Activated naive CD4-positive, alpha-beta T cell treated with anti-CD3 and anti-CD28 coated beads for 36 hours (primary cell): Measurements from ENCODE around the gene TAF5. TPM values are rescaled to one million over a fixed set of nuclear protein-coding genes. Genes with fewer than 3 reads are reported as not detected.
A peak's percentile ranks its signal among the peaks of the same experiment; 100 is the strongest.
"Not testable (repeated sequence)": the region's sequence is repeated elsewhere in the genome, so short reads cannot be mapped to it uniquely, and the experiment has no call there.

Experiments used
- CTCF ChIA-PET: fragments of 350-600 bp; sonication (Branson Sonifier 250); formaldehyde crosslinking; loops from one replicate; lab custom pipeline; 2021; ENCODE audit warnings: antibody characterized with exemption; lab: Charles Lee
- DNase-seq: peaks from one replicate; pipeline ENCODE4 v3.0.0-alpha.2; 2020
- H3K27ac Mint-ChIP-seq: one replicate; pipeline ENCODE4 v1.8.0; 2021; ENCODE audit warnings: mild to moderate bottlenecking, mixed read lengths
- H3K27me3 Mint-ChIP-seq: one replicate; pipeline ENCODE4 v1.8.0; 2021; ENCODE audit warnings: low read depth, mixed read lengths
- H3K36me3 Mint-ChIP-seq: one replicate; pipeline ENCODE4 v1.8.0; 2021; ENCODE audit warnings: low read depth, mixed read lengths
- H3K4me1 Mint-ChIP-seq: one replicate; pipeline ENCODE4 v1.8.0; 2021; ENCODE audit warnings: low read depth, mixed read lengths
- H3K4me3 Mint-ChIP-seq: one replicate; pipeline ENCODE4 v1.8.0; 2021; ENCODE audit warnings: mild to moderate bottlenecking, moderate library complexity, mixed read lengths
- H3K9me3 Mint-ChIP-seq: one replicate; pipeline ENCODE4 v1.8.0; 2021; ENCODE audit warnings: mixed read lengths
- intact Hi-C: fragments of 100-400 bp; cut with micrococcal nuclease; formaldehyde crosslinking; loops from one replicate; pipeline ENCODE4 v1.15.1; 2023
- total RNA-seq, 2 experiments: library from RNA; stranded (reverse); gene quantifications; one replicate each; pipeline ENCODE4 v1.2.3, GENCODE V29; 2021

TAF5 gene
- total RNA-seq, 2 experiments from 2014 or later = 16.3 TPM

DNA sequence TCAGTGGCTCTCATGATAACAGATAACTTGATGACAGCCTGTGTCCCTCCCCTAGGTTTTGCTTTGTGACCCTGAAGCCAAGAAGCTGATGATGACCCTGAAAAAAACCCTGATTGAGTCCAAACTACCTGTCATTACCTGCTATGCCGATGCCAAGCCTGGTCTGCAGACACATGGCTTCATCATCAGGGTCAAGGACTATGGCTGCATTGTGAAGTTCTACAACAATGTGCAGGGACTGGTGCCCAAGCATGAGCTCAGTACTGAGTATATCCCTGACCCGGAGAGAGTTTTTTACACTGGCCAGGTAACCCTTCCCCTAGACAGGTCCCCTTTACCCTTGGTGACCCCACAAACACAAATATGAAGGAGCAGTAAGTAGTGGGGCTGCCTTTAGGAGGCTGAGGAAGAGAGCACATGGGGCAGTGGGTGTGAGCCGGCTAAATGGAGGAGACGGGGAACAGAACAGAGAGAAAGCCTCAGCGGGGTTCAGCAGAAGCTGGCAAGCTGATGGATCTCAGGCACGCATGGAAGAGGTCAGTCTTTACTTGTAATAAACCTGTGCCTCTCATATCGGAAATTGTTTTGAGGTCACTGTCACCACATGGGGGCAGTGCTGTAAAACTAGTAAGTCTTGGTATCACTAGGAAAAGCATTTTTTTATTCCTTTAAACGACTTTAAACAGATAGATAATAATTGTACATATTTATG is 48.8 kb downstream of the TAF5 start:
- peak; percentile 75 for DNase-seq
- Mint-ChIP-seq H3K27ac (no peak overlapping the region), H3K9me3 (no peaks in the 10 kb centered on the region), H3K4me3 (no peak overlapping the region), H3K36me3 (peaks cover 59% of the 10 kb centered on the region), H3K27me3 (no peaks in the 10 kb centered on the region), H3K4me1 (no peaks in the 10 kb centered on the region)
- intact Hi-C loops = loop anchor here (1.0 to 2.0 kb wide), 5 partner anchors 66 to 270 kb away; no protein-coding TSS in a partner anchor
- CTCF ChIA-PET = interaction anchor here (0.6 to 2.5 kb wide), 12 partner anchors 10 to 443 kb away, joined by 3 to 15 read pairs (median 4); no protein-coding TSS in a partner anchor

DNA sequence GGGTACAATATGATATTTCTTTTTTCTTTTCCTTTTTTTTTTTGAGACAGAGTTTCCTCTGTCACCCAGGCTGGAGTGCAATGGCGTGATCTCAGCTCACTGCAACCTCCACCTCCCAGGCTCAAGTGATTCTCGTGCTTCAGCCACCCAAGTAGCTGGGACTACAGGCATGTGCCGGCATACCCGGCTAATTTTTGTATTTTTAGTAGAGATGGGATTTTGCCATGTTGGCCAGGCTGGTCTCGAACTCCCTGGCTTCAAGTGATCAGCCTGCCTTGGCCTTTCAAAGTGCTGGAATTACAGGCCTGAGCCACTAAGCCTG is 49.3 kb downstream of the TAF5 start:
- intact Hi-C loops = loop anchor here (1.0 to 2.0 kb wide), 4 partner anchors 65 to 269 kb away; no protein-coding TSS in a partner anchor
- not testable (repeated sequence) for H3K4me3 Mint-ChIP-seq, H3K27ac Mint-ChIP-seq, H3K27me3 Mint-ChIP-seq, H3K9me3 Mint-ChIP-seq, DNase-seq, H3K4me1 Mint-ChIP-seq
- CTCF ChIA-PET = interaction anchor here (0.8 to 2.5 kb wide), 7 partner anchors 10 to 176 kb away, joined by 3 to 15 read pairs (median 5); no protein-coding TSS in a partner anchor
- peaks cover 58% of the 10 kb centered on the region for H3K36me3 Mint-ChIP-seq

DNA sequence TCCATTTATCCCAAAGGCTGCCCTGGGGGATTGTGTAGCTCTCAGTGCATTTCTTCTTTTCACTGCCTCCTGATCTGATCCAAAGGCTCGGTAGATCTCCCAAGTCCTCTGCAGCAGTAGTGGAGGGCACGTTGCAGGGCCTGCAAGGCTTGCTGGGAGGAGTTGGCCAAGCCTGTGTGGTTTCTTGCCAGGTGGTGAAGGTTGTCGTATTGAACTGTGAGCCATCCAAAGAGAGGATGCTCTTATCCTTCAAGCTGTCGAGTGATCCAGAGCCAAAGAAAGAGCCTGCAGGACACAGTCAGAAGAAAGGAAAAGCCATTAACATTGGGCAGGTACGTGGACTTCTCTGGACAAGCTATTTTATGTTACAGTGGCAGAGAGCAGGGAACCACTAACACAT is 49.8 kb downstream of the TAF5 start:
- H3K9me3 Mint-ChIP-seq = no peaks in the 10 kb centered on the region
- intact Hi-C loops = loop anchor here (1.0 to 2.0 kb wide), 4 partner anchors 65 to 269 kb away; no protein-coding TSS in a partner anchor

GRCh38 chr10:103419101-103419500 is 51.3 kb downstream of the TAF5 start:
- Mint-ChIP-seq H3K36me3 (peaks cover 67% of the 10 kb centered on the region), H3K27me3 (no peaks in the 10 kb centered on the region), H3K4me1 (no peaks in the 10 kb centered on the region), H3K9me3 (no peaks in the 10 kb centered on the region), H3K27ac (no peak overlapping the region), H3K4me3 (no peak overlapping the region)
- CTCF ChIA-PET = interaction anchor here (0.9 to 1.8 kb wide), 2 partner anchors 64 to 174 kb away, joined by 4 to 5 read pairs; no protein-coding TSS in a partner anchor
- no peak for DNase-seq
- intact Hi-C loops = no loop called here

More for the DNA sequence above, 49.8 kb downstream of the TAF5 start:
- CTCF ChIA-PET = interaction anchor here (1.5 to 2.5 kb wide), 3 partner anchors 64 to 175 kb away, joined by 5 to 15 read pairs (median 5); no protein-coding TSS in a partner anchor
- Mint-ChIP-seq H3K4me3 (no peak overlapping the region), H3K27me3 (no peaks in the 10 kb centered on the region), H3K36me3 (peaks cover 62% of the 10 kb centered on the region), H3K27ac (no peak overlapping the region), H3K4me1 (no peaks in the 10 kb centered on the region)
- no peak for DNase-seq

GRCh38 chr10:103423748-103424147 is 56.0 kb downstream of the TAF5 start:
- Mint-ChIP-seq H3K9me3 (no peaks in the 10 kb centered on the region), H3K27ac (no peak overlapping the region), H3K36me3 (peaks cover 60% of the 10 kb centered on the region), H3K4me1 (peaks cover 22% of the 10 kb centered on the region), H3K4me3 (no peak overlapping the region), H3K27me3 (no peaks in the 10 kb centered on the region)
- intact Hi-C loops = no loop called here
- no peak for DNase-seq
- CTCF ChIA-PET = no interaction called here

DNA sequence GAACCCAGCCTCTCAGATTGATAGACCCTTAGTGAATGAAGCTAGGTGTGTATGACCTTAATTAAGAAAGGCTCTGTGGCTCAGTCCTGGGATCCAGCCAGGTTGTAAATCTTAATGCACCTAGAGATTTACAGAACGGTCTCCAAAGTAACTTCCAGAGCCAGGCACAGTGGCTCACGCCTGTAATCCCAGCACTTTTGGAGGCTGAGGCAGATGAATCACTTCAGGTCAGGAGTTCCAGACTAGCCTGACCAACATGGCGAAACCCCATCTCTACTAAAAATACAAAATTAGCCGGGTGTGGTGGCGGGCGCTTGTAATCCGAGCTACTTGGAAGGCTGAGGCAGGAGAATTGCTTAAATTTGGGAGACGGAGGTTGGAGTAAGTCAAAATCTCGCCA is 60.1 kb downstream of the TAF5 start:
- Mint-ChIP-seq H3K27me3 (no peaks in the 10 kb centered on the region), H3K4me3 (no peak overlapping the region), H3K4me1 (peaks cover 36% of the 10 kb centered on the region), H3K27ac (no peak overlapping the region), H3K9me3 (no peaks in the 10 kb centered on the region), H3K36me3 (peaks cover 64% of the 10 kb centered on the region)
- intact Hi-C loops = no loop called here
- CTCF ChIA-PET = interaction anchor here (1.3 kb wide), 1 partner anchor 58 kb away, joined by 4 read pairs; no protein-coding TSS in a partner anchor
- no peak for DNase-seq

- Mint-ChIP-seq H3K36me3 (peaks cover 62% of the 10 kb centered on the region), H3K27ac (peak overlapping the region; percentile 76), H3K4me1 (peaks cover 36% of the 10 kb centered on the region), H3K27me3 (no peaks in the 10 kb centered on the region), H3K9me3 (no peaks in the 10 kb centered on the region), H3K4me3 (no peak overlapping the region)
- DNase-seq = no peak
- CTCF ChIA-PET = interaction anchor here (0.9 kb wide), 1 partner anchor 57 kb away, joined by 3 read pairs; no protein-coding TSS in a partner anchor
- intact Hi-C loops = no loop called here
Observed at GRCh38 chr10:103428989-103429643, 61.3 kb downstream of the TAF5 start.

- Mint-ChIP-seq H3K4me3 (no peak overlapping the region), H3K4me1 (peaks cover 36% of the 10 kb centered on the region), H3K36me3 (peaks cover 57% of the 10 kb centered on the region), H3K9me3 (no peaks in the 10 kb centered on the region), H3K27me3 (no peaks in the 10 kb centered on the region), H3K27ac (peak overlapping the region; percentile 71)
- DNase-seq = peak; percentile 42
- CTCF ChIA-PET = no interaction called here
- intact Hi-C loops = no loop called here
Observed at GRCh38 chr10:103429647-103430046, 61.9 kb downstream of the TAF5 start.

GRCh38 chr10:103431902-103432301 is 64.1 kb downstream of the TAF5 start:
- peaks cover 32% of the 10 kb centered on the region for H3K4me1 Mint-ChIP-seq
- CTCF ChIA-PET = no interaction called here
- no peak overlapping the region for H3K4me3 Mint-ChIP-seq
- H3K27ac Mint-ChIP-seq = no peak overlapping the region
- no peaks in the 10 kb centered on the region for H3K27me3 Mint-ChIP-seq
- H3K9me3 Mint-ChIP-seq = no peaks in the 10 kb centered on the region
- intact Hi-C loops = no loop called here
- peaks cover 61% of the 10 kb centered on the region for H3K36me3 Mint-ChIP-seq
- DNase-seq = no peak

DNA sequence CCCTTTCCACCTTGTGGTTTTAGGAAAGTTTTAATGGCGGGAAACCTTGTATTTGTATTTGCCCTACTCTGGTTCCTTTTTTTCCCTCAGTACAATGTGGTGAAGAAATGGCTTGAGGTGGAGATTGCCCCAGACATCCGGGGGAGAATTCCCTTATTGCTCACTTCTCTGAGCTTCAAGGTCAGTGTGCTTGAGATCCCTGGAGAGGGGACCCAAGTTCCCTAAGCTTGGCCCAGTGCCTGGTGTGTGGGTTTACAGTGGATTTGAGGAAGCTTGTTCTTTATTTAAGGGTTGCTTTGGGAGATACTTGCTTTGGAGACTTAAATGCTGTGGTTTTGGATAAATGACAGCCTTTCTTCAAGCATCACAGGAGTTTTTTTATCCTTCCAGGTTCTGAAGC is 66.1 kb downstream of the TAF5 start:
- no peak for DNase-seq
- Mint-ChIP-seq H3K36me3 (peaks cover 50% of the 10 kb centered on the region), H3K27ac (no peak overlapping the region), H3K4me3 (no peak overlapping the region), H3K9me3 (no peaks in the 10 kb centered on the region), H3K4me1 (peaks cover 13% of the 10 kb centered on the region), H3K27me3 (no peaks in the 10 kb centered on the region)
- CTCF ChIA-PET = no interaction called here
- intact Hi-C loops = no loop called here
